HL-60/S4 treated with retinoic acid at 250 ng/mL for 4 days and 3 days (cell line): Measurements from ENCODE around the gene TXNRD2.

Source experiments
- in situ Hi-C: fragments of 300-500 bp; cut with MboI; formaldehyde crosslinking; loops from 2 replicates; pipeline ENCODE4 v1.7.0; 2022; ENCODE audit warnings: low sequenced_read_pairs

TXNRD2 gene

DNA sequence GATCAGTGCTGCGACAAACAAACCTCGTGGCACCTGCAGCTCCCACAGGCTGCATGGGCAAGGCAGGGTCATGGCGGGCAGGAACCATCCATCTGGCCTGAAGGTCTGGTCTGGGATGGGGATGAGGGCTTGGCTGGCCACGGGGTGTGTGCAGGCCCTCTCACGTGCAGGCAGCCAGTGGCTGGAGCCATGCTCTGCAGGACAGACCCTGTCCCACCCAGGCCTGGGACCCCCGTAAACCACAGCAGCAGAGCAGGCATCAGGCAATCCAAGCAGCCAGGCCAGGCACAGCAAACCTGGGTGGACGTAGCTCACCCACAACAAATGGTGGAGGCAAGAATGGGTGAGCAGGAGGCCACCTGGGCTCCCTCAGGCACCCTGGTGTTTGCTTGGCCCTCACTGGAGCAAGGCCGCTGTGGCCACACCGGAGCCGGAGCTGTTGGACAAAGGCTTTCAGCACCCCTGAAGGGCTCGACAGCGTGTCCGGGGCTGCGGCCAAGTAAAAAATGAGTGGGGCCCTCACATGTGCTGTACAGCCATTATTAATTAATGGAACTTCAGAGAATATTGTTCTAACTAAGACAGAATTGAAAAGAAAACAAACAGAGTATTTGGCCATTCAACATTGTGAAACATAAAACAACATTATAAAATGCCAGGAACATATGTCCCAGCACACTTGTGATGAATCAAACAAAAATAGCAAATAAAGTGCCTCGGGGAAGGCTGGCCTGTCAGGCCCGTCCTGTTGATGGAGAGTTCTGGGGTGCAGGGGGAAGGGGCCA lies 63.0 kb downstream of the TXNRD2 start:
- in situ Hi-C loops = no loop called here

DNA sequence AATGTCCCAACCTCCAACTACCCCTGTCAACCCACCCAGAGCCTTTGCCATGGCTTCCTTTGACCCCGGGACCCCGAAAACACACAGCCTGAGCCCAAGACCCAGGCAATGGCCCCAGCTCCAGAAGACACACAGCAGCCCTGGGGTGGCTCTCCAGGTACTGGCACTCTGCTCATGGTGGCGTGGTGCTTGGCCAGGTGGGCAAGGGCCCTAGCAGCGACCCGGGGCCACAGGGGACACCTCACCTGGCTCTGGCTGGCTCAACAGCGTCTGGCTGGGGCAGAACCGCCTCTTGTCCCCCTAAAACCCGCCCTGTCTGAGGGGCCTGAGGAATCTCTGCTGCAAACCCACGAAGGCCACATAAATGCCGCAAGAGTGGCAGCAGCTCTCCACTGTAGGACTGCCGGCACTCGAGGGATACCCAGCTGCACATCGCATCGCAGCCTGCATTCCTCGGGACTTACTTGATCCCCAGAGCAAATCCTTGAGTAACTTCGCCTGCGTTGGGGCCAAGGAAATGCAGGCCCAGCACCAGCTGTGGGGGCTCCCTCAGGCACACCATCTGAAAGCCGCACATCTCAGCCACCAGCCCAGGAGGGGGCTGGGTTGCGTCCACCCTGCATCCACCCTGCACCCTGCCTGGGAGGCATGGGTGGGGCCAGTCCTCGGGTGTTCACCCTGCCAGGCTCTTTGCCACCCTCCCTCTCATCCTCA lies 63.8 kb downstream of the TXNRD2 start:
- in situ Hi-C loops = no loop called here

DNA sequence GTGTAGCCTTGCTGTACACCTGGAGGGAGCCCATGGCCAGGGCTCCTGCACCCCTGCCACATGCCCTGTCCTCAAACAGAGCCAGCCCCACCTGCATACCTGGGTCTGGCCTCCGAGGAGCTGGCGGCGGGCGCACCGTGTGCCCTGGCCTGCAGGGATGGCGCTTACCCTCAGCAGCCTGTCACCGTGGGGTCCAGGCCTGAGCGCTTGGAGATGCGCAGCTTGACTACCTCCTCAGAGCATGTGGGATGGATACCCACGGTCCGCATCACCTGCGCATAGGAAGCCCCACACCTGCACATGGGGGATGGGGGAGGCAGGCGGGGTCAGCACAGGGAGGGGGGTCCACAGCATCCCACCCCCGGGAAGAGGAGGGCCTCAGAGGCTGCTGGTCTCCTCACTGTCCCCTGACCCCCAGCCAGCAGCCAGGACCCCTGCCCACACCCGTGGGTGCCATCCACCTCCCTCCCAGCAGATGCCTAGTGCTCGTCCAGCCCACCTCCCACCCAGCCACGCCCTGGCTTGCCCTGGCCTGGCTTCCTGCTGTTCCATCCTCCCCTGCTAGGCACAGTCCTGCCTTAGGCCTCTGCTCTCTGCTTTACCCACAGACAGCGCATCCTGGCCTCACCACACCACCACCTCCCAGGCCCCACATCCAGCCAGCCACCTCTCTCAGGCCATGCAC lies 64.5 kb downstream of the TXNRD2 start:
- in situ Hi-C loops = no loop called here

DNA sequence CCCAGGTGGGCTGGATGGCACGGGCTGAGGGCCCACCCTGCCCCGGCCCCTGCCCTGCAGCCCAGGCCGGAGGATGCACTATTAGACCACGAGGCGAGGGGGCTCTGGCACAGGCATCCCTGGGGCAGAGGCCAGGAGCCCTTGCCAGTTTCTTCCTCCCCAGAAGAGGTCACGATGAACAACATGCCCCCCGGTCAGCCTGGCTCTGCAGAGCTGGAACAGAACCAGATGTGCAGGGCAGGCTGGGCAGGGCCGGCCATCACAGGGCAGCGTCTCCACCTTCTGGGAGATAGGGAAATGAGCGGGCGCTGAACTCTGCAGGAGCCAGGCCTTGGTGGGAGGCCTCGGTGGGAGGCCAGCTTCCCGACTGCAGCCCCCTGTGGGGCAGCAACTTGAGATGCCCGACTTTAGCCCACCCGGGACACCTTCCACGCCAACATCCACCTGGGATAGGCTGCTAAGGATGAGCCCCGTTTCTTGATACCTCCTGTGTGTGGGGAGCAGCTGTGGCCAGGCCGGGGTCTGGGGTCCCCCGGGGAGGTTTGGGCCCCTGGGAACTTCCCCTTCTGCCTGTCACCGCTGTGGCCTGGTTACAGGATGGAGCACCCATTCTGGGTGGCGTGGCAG lies 65.2 kb downstream of the TXNRD2 start:
- in situ Hi-C loops = no loop called here

DNA sequence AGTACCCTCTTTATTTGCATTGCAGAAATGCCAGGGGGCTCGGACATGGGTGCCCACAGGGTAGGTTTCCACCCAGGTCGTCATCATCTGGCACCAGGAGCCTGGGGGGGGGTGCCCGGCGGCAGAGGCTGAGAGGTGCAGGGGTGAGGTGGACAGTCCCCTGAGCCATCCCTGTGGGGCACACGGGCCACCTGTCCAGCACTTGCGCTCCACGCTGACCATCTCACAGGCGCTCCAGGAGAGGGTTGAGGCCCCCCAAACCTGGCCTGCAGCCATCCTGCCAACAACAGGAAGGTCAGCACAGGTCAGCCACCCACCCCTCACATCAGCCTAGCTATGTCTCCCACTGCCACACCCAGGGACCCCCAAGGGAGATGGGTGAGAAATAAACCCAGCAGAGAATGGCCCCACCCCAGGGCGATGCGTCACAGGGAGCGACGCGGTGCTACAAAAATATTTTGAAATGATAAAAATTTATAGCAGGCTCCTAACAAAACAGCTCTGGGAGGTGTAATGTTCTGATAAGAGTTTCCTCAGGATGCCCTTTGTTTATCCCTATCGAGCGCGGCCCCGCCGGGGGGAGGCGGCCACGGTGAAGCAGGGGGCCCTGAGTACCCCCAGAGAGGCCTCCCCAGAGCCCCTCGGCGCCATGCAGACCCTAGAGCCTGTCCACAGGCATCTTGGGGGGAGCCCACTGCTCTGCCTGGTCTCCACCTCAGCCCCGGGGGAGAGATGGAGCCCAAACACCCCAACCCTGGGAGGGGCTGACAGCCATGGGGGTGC lies 65.9 kb downstream of the TXNRD2 start:
- in situ Hi-C loops = no loop called here

DNA sequence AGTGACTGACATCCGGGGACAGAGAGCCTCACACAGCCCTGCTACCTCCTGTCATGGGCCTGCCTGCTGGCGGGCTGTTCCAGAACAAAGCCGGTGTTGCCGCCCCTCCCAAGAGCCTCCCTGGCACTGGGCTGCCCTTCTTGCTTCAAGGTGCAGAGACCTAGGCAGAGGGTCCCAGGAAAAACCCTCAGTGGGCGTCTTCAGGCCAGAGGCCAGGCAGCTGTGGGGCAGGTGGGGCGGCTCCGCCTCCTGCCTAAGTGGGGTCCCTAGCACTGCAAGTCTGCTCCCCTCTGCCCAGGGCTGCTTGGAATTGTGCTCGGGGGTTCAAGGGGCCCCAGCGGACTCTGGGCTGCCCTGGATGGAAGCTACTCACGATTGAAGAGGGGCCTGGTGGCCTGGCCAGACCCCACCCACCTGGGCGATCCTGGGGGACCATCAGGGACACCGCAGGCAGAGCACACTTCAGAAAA lies 66.5 kb downstream of the TXNRD2 start:
- in situ Hi-C loops = no loop called here

DNA sequence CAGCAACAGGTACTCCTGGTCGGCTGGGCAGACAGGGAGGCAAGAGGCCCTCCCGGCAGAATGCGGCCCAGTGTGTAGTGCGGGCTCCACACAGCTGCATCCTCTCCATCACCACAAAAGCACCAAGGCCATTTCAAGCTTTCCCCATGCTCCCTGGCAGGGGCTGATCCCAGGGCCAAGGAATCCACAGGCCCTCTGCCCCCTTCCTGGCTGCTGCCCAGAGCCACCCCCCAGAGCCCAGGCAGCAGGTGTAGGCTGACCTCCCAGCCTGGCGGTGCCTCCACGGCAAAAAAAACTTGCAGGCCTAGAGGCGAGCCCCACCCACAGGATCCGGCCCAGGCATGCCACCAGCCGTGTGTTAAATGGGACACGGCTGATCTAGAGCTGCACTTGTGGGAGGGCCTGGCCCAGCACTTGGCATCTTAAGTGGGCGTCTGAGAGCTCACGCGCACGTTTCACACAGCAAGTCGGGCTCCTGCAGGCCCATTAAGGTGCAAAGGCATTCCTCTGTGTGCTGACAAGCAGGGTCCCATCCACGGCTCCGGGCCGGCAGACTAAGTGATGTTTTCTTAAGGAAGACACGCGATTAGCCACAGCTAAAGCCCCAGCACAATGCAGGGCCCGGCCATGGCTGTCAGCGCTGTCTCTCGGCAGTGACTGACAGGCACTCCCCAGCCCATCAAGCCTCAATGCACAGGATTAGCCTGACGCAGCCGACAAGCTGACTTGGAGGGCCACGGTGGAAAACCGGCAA lies 67.1 kb downstream of the TXNRD2 start:
- in situ Hi-C loops = no loop called here

DNA sequence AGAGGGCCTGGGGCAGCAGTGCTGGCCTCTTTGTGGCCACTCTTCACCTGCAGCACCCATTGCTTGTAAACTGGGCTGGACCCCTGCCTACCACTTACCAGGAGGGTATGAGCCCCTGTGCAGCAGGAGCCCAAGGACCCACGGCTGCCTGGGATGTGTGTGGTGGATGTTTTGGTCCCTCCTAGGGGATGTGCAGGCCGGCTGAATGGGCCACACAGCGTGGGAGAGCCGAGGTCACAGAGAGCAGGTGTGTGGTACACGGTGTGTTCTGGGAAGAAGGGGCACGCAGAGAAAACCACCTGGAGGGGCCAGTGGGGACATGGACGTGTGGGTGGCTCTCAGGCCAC lies 67.7 kb downstream of the TXNRD2 start:
- in situ Hi-C loops = no loop called here

DNA sequence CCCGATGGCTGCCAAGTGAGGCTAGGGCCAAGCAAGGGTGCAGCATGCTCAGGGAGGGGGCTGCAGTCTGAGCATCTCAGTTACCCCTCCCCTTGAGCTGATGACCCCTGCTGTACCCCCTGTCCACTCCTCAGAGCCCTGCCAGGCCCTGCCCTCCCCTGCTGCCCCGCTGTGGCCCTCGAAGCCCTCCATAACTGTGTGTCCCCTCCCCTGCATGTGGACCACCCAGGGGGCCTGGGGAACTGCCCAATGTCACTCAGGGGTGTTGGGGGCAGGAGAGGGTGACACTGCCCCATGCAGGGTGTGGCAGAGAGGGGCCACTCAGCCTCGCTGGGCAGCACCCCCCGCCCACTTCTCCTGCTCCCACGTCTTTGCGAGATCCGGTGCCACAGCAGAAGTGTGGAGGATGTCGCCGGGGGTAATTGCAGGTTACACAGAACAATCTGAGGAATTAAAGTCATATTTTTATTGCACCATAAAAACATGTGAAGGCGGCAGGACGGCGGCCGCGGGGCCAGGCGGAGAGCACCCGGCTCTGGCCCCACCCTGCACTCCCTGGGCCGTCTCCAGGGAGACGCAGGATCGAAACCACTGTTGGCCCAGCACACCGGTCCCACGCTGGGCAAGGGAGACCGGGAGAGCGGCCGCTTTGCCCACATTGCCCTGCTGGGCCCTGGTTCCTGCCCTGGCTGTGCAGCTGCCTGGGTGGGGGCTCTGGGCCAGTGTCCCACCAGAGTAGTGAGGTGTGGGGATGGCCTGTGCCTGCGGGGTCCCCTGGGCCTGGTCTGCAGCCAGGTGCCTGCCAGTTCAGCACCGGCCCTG lies 68.3 kb downstream of the TXNRD2 start:
- in situ Hi-C loops = no loop called here

DNA sequence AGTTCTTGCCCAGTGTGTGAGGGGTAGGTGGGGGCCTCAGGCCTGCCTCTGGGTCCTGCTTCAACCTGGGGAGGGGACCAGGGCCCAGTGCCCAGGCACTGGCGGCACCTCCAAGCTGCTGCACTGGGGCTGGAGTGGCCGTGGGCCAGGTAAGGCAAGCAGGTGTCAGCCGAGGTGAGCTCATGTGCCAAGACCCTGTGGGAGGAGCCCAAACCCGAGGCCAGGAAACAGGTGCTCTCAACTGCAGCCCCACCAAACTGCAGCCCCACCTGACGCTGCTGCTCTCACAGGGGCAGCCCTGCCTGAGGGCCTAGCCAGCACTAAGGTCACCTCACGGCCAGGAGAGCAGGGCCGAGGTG lies 68.9 kb downstream of the TXNRD2 start:
- in situ Hi-C loops = no loop called here

DNA sequence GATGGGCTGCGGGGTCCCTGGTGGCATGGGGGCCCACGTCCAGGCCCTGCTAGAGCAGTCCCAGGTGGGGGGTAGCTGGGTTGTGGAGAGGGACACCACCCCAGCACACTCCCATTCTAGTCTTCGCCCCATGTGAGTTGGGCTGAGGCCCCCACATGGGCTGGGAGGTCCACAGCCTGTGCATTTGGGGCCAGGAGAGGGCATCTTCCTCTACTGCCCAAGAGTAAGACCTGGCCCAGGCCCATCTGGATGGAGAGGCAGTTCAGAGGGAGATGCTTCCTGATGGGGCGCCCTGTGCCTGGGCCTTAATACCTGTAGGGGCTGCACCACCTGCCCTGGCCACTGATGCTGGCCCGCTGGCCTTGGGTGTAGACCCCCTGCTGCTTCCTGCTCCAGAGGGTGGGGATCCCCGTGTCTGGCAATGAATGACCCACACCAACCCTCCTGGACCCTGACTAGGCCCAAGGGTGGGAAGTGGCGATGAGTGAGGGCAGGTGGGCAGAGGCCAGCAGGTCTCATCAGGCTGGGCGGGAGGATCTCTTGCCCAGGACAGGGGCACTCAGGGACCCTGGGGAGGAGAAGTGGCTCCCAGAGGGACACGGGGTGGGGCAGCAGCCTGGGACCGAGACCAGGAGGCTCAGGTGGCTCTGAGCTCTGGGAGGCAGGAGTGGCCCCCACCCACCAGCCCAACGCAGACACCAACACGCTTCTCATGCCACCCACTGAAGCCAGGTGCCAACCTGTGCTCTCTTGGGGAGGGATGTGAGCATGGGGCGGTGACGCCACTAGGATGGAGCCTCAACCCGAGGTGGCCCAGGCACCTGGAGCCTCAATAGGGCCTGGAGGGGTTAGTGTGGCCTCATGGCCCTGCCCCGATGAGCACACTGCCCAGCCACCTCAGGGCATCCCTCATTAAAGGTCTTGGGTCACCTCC lies 69.5 kb downstream of the TXNRD2 start:
- in situ Hi-C loops = no loop called here

DNA sequence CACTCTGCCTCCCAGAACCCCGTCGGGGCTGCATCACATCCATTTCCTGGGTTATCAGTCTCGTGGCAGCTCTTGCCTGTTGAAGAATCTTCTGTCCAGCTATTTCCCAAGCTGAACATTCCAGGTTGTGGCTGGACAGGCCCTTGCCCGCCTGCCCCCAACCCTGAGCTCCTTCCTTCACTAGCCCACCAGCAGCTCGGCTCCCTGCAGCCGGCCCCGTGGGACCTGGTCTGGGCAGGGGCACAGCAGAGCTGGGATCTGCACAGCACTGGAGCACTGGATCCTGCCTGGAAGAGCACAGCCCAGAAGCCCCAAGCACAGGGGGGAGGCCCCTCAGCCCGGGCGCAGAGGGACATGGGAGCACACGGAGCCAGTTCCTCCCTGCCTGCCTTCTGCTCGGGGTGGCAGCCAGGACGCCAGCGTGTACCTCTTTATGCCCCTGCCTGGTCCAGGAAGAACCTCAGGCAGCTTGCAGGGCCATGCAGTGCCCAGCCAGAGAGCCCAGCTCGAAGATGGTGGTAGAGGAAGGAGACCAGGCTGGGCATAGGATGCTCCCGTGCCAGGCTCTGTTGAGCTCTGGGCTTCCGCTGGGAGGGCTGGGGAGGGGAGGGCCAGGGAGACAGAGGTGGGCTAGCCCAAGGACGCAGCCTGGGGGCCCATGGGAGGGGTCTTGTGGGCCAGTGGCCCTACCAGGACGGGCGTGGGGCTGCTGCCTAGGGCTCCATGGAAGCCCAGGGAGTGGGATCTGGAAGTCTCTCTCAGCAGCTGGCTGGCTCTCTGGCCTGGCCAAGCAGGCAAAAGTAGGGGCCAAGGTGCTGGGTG lies 70.4 kb downstream of the TXNRD2 start:
- in situ Hi-C loops = no loop called here

DNA sequence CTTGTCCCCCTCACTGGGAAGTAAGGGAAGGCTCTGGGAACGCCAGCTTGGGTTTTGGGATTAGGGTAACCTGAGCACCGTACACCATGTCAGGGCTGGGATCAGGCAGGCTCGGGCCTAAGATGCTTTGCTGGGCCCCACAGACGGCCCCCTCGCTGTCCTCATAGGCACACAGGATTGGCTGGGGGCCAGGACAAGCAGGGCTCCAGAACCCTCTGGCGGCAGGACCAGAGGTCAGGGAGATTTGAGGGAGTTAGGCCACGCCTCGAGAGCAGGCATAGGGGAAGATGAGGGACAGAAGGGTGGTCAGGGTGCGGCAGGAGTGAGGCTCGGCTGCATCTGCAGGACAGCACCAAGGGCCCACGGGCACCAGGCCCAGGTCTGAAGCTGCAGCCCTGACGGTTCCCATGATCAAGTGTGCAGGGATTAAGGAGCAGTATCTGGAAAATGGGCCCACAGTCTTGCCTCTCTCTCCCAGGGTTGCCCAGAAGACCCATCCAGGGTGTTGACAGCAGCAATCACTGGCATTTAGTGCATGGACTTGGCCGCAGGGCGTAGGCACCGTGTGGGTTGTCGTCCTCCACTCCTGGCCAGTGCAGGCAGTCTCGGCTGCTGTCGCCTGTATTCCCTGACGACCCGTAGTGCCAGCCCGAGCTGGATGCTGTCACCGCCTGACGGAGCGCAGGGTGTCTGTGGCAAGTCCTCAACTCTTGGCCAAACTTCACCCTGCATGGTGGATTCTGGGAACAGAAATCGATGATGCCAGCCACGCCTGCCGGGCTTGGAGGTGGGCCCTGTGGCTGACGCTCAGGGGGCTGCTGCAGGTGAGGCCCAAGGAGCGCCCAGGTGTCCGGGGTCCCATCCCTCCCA lies 71.2 kb downstream of the TXNRD2 start:
- in situ Hi-C loops = no loop called here

DNA sequence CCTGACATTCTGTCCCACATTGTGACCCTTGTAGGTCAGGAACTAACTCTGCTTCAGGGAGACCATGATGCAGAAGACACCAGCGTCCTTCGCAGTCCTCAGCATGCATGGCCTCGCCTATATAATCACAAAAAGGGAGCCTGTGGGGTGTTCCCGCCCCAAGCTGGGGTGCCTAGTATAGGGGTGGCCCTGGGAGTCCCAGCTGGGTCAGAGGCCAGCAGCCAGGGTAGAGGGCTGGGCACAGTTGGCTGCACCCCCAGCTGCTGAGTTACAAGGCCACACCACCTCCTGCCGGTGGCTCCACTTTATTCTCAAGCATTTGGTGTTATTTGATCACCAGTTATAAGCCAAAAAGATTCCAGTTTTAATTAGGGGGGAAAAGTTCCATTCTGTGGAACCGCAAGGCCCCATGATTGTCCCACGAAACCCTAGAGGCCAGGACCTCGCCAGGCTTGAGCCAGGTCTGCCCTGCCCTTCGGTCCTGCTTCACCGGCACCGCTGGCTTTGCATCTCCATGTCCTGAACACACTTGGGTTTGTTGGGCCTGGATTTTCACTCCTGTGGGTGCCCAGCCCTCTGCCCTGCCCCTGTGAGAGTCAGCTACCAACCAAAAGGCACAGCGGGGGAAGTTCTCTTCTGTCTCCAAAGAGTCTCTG lies 72.0 kb downstream of the TXNRD2 start:
- in situ Hi-C loops = no loop called here

DNA sequence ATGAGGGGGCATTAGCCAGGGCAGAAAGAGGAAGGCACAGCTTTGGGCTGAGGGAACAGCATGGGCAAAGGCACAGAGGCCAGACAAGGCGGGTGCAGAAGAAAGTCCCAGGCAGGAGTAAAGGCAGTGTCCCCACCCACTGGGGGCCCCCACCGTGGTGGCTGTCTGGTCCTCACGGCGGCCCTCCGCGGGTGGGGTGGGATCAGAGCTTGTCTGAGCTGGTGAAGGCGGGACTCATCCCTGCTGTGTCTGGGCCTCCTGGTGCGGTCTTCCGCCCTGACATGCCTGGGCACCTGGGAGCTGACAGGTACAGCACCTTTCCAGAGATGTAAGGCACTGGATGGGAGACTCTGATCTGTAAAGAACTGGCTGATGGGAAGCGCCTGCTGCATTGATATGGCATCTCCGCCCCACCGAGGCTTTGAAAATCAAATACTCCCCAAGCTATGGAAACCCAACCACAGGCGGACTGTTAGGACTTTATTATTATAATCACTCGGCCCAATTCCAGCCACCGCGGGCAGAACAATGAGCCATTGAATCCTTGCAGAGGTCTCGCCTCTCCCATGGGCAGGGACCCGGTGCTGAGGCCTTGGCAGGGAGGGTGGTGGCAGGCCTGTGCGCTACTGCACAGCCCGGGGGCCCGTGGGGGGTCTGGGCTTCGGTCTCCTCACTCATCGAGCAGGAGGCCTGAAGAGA lies 72.7 kb downstream of the TXNRD2 start:
- in situ Hi-C loops = no loop called here
